COLO668 (cell line): ENCODE results near the gene MTF2.

ENCODE experiments used
- DNase-seq: peaks from one replicate; lab custom pipeline; 2025; ENCODE audit not compliant: unreplicated experiment; lab: John Stamatoyannopoulos, UW

Gene MTF2

DNA sequence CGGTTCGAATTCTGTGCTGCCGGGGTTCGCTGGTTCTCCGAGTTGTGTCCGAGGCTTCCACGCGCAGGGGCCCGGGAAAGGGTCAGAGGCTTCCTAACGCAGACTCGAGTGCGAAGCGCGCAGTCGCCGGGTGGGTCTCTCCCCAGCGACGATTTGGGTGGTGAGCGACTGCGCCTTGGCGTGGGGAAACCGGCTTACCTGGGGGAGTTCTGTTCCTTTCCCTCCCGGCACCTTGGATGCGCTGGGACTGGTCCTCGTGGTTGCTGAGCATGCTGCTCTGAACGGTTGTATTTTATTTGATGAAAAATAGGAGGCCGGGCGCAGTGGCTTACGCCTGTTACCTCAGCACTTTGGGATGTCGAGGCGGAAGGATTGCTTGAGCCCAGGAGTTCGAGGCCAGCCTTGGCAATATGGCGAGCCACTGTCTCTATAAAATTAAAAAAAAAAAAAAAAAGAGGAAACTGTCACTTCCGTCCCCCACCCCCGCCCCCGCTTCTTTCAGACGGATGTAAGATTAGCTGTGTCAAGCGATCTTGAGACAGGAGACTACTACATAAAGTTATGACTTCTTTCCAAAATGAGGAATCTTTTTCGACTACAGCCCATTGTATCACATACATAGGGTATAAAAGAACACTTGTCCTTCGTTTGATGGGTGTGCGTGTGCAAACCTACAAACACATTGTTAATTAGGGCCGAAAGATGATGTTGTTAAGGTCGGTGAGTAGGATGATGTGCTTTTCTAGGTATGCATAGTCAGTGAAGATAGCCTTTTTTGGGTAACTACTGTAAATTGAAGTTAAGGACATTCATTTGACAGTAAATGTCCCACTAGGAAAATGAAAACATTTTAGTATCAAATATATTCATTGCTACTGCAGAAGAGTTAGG lies 101.9 kb downstream of the MTF2 start, which contains the start of gene CCDC18:
TSS of gene CCDC18 (plus strand) at position 2 of the 891 bp plus-strand sequence. CDS start 2,638 bp downstream, outside the sequence.
- no peak for DNase-seq

GRCh38 chr1:93186667-93187066 lies 107.6 kb downstream of the MTF2 start:
- DNase-seq = no peak
